ENCODE data around the gene SLC39A7.

SLC39A7 gene

GRCh38 chr6:33200219-33201146 lies at the start of gene SLC39A7, which contains the start of gene RXRB:
Gene SLC39A7, plus strand, starts transcription at chr6:33200867. Its CDS starts 379 bp downstream, at chr6:33201246.
Gene RXRB, minus strand, starts transcription at chr6:33200665. Its CDS starts 189 bp downstream, at chr6:33200476.
- DNase-seq: peak; percentile 99

GRCh38 chr6:33151050-33151449 lies 49.6 kb upstream of the SLC39A7 start:
- no peak for DNase-seq

- no peak for DNase-seq
Measured at GRCh38 chr6:33154349-33154748, 46.3 kb upstream of the SLC39A7 start.

- DNase-seq: no peak
Measured at GRCh38 chr6:33156561-33156960, 44.1 kb upstream of the SLC39A7 start.

- no peak for DNase-seq
Measured at GRCh38 chr6:33156964-33157363, 43.7 kb upstream of the SLC39A7 start.

GRCh38 chr6:33160096-33160495 lies 40.6 kb upstream of the SLC39A7 start:
- no peak for DNase-seq

GRCh38 chr6:33160728-33161344 lies 39.8 kb upstream of the SLC39A7 start:
- DNase-seq: no peak

- peak; percentile 82 for DNase-seq
Measured at GRCh38 chr6:33161354-33162331, 39.0 kb upstream of the SLC39A7 start.

- no peak for DNase-seq
Measured at GRCh38 chr6:33163540-33163939, 37.1 kb upstream of the SLC39A7 start.

- DNase-seq: no peak
Measured at GRCh38 chr6:33164176-33164575, 36.5 kb upstream of the SLC39A7 start.

- DNase-seq: peak; percentile 17
Measured at GRCh38 chr6:33164665-33165373, 35.8 kb upstream of the SLC39A7 start.

- DNase-seq: no peak
Measured at GRCh38 chr6:33165581-33166258, 34.9 kb upstream of the SLC39A7 start.

GRCh38 chr6:33166363-33166762 lies 34.3 kb upstream of the SLC39A7 start:
- DNase-seq: no peak

GRCh38 chr6:33166811-33167210 lies 33.9 kb upstream of the SLC39A7 start:
- no peak for DNase-seq

- peak; percentile 10 for DNase-seq
Measured at GRCh38 chr6:33167374-33168283, 33.0 kb upstream of the SLC39A7 start.

GRCh38 chr6:33168284-33168601 lies 32.4 kb upstream of the SLC39A7 start:
- no peak for DNase-seq

- DNase-seq: no peak
Measured at GRCh38 chr6:33168639-33169038, 32.0 kb upstream of the SLC39A7 start.

- DNase-seq: no peak
Measured at GRCh38 chr6:33169291-33170175, 31.1 kb upstream of the SLC39A7 start.

- peak; percentile 24 for DNase-seq
Measured at GRCh38 chr6:33170176-33171015, 30.3 kb upstream of the SLC39A7 start.
